ENCODE data around the gene SPNS2. TPM values are rescaled to one million over a fixed set of nuclear protein-coding genes. Genes with fewer than 3 reads are reported as not detected.

Gene SPNS2
- total RNA-seq, 2 donors from 2014 or later = 13.7 to 17.4 TPM

GRCh38 chr17:4555873-4556759 lies 57.4 kb downstream of the SPNS2 start:
- H3K9ac ChIP-seq (ENCODE audit: low read depth in 2 of 2, low read length in 2 of 2) = peak overlapping the region in 1 of 2 donors; percentile 88
- TF ChIP-seq CTCF (IDR thresholded peaks at IDR 0.05) = no peak
- DNase-seq = no peak

GRCh38 chr17:4556996-4557395 lies 58.3 kb downstream of the SPNS2 start:
- H3K9me3 ChIP-seq = no peaks in the 10 kb centered on the region
- no peak overlapping the region for H3K27ac ChIP-seq
- H3K27me3 ChIP-seq = no peaks in the 10 kb centered on the region
- H3K9ac ChIP-seq (ENCODE audit: low read depth in 2 of 2, low read length in 2 of 2) = no peak overlapping the region
- peaks cover 13% of the 10 kb centered on the region for H3K4me1 ChIP-seq
- peaks cover 4% of the 10 kb centered on the region for H3K36me3 ChIP-seq
- DNase-seq = no peak
- H3K4me3 ChIP-seq = no peak overlapping the region
- intact Hi-C loops (cut with DNase I) = loop anchor here (5.0 kb wide), 1 partner anchor 135 kb away; no protein-coding TSS in a partner anchor
- no peak for TF ChIP-seq CTCF (IDR thresholded peaks at IDR 0.05)

More at GRCh38 chr17:4555873-4556759, 57.4 kb downstream of the SPNS2 start:
- Histone ChIP-seq H3K27ac (peak overlapping the region; percentile 78), H3K4me1 (peaks cover 13% of the 10 kb centered on the region), H3K27me3 (no peaks in the 10 kb centered on the region), H3K9me3 (no peaks in the 10 kb centered on the region), H3K36me3 (peaks cover 9% of the 10 kb centered on the region), H3K4me3 (peak overlapping the region; percentile 75)
- intact Hi-C loops (cut with DNase I) = loop anchor here (5.0 kb wide), 1 partner anchor 134 kb away; no protein-coding TSS in a partner anchor

GRCh38 chr17:4557626-4558346 lies 59.1 kb downstream of the SPNS2 start:
- DNase-seq = no peak
- peaks cover 14% of the 10 kb centered on the region for H3K4me1 ChIP-seq
- intact Hi-C loops (cut with DNase I) = loop anchor here (5.0 kb wide), 1 partner anchor 135 kb away; no protein-coding TSS in a partner anchor
- no peak overlapping the region for H3K4me3 ChIP-seq
- H3K27me3 ChIP-seq = no peaks in the 10 kb centered on the region
- no peaks in the 10 kb centered on the region for H3K9me3 ChIP-seq
- TF ChIP-seq CTCF (IDR thresholded peaks at IDR 0.05) = no peak
- H3K27ac ChIP-seq = no peak overlapping the region
- no peaks in the 10 kb centered on the region for H3K36me3 ChIP-seq
- H3K9ac ChIP-seq (ENCODE audit: low read depth in 2 of 2, low read length in 2 of 2) = no peak overlapping the region

GRCh38 chr17:4558347-4558971 lies 59.8 kb downstream of the SPNS2 start:
- TF ChIP-seq CTCF (IDR thresholded peaks at IDR 0.05) = no peak
- Histone ChIP-seq H3K27me3 (no peaks in the 10 kb centered on the region), H3K4me1 (peaks cover 17% of the 10 kb centered on the region), H3K36me3 (no peaks in the 10 kb centered on the region), H3K4me3 (peak overlapping the region; percentile 38), H3K9ac (ENCODE audit: low read depth in 2 of 2, low read length in 2 of 2) (peak overlapping the region in 1 of 2 donors; percentile 95), H3K9me3 (no peaks in the 10 kb centered on the region), H3K27ac (no peak overlapping the region)
- DNase-seq = no peak
- intact Hi-C loops (cut with DNase I) = loop anchor here (5.0 kb wide), 1 partner anchor 136 kb away; no protein-coding TSS in a partner anchor

All from colonic mucosa (tissue), 4 donors.